Suprapubic skin (tissue), 4 donors: ENCODE measurements around the gene C6orf141.

Experiments
- EP300 ChIP-seq: sonication (generic); formaldehyde crosslinking; IDR thresholded peaks from one replicate; pipeline ENCODE4 v1.6.1; 2017; ENCODE audit warnings: antibody characterized with exemption
- POLR2A ChIP-seq, 2 donors: fragments of 450-650 bp; IDR thresholded peaks; one replicate each; pipeline ENCODE4 v1.6.1; 2017; ENCODE audit warnings: antibody characterized with exemption in 2 of 2, mild to moderate bottlenecking in 2 of 2, moderate library complexity in 2 of 2
- POLR2AphosphoS5 ChIP-seq, 3 donors: sonication (generic); formaldehyde crosslinking; IDR thresholded peaks; one replicate each; pipeline ENCODE4 v1.6.1; 2017; ENCODE audit warnings: antibody characterized with exemption in 3 of 3
- TF ChIP-seq, protein P1 (sequence below), 2 donors: fragments of 200-600 bp in 1 of 2; fragments of 450-650 bp in 1 of 2; sonication (generic) in 1 of 2; IDR thresholded peaks; one replicate each; pipeline ENCODE4 v1.5.1; 2016 to 2019; ENCODE audit warnings: antibody characterized with exemption in 2 of 2, mild to moderate bottlenecking in 1 of 2, moderate library complexity in 1 of 2

DNA sequence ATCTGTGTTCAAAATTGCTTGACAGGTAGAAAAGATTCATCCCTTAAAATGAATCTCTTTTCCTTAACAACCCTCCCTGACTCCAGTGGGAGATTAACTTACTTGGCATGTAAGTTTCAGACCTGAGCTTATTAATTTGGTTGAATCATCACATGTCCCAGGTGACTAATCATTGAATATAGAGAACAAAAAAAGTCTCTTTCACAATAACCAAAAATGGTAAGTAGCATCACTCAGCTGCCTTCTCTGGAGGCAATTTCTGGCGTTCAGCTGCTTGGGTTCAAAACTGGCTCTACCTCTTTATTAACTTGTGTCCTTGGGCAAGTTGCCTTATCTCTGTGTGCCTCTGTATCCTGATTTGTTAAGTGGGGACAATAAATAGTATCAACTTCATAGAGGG lies 2.9 kb downstream of the C6orf141 start:
- TF ChIP-seq, protein P1, sequence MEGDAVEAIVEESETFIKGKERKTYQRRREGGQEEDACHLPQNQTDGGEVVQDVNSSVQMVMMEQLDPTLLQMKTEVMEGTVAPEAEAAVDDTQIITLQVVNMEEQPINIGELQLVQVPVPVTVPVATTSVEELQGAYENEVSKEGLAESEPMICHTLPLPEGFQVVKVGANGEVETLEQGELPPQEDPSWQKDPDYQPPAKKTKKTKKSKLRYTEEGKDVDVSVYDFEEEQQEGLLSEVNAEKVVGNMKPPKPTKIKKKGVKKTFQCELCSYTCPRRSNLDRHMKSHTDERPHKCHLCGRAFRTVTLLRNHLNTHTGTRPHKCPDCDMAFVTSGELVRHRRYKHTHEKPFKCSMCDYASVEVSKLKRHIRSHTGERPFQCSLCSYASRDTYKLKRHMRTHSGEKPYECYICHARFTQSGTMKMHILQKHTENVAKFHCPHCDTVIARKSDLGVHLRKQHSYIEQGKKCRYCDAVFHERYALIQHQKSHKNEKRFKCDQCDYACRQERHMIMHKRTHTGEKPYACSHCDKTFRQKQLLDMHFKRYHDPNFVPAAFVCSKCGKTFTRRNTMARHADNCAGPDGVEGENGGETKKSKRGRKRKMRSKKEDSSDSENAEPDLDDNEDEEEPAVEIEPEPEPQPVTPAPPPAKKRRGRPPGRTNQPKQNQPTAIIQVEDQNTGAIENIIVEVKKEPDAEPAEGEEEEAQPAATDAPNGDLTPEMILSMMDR (IDR thresholded peaks at IDR 0.05): no peak
- TF ChIP-seq POLR2AphosphoS5 (IDR thresholded peaks at IDR 0.05) (no peak), POLR2A (IDR thresholded peaks at IDR 0.05) (no peak), EP300 (no peak)
